NCI-H2171 (cell line): ENCODE results near the gene LCTL.
"Not testable (repeated sequence)": the region's sequence is repeated elsewhere in the genome, so short reads cannot be mapped to it uniquely, and the experiment has no call there.

ENCODE experiments used
- DNase-seq: peaks from one replicate; lab custom pipeline; 2025; lab: John Stamatoyannopoulos, UW

LCTL gene

DNA sequence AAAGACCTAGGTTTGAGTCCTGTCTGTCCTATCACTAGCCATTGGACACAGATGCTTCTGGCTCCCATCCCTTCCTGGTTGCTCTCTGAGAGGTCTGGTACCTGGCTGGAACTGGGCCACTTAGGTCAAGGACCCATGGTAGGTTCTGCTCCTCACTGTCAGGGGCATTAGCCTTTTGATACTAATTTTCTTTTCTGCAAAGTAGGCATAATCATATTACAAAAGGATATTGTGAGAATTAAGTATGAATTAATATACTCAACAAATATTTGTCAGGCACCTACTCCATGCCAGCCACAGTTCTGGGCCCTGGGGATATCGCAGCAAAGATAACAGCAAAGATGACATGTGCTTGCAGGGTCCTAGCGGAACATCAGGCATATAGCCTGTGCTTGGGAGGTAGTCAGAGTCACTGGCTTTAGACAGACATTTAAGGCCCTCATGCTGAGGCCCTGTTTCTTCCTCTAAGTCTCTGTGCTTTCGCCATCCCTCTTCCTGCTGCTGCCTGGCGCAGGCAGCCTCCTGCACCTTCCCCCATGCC, 25.6 kb upstream of the LCTL start:
- no peak for DNase-seq

DNA sequence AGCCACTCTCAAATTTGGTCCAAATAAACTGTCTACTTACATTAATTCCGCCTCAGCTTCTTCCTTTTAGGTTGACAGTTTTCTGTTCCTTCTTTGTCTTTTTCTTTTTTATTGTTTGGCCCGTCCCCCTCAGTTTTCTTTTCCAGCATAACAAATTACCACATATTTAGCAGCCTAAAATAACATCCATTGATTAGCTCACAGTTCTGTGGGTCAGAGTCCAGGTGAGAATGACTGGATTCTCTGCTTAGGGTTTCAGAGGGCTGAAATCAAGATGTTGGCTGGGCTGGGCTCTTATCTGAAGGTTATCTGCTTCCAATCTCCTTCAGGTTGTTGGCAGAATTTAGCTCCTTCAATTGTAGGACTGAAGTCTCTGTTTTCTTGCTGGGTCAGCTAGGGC, 24.6 kb upstream of the LCTL start:
- DNase-seq, result no peak

GRCh38 chr15:66589429-66589828, 23.6 kb upstream of the LCTL start:
- not testable (repeated sequence) for DNase-seq

DNA sequence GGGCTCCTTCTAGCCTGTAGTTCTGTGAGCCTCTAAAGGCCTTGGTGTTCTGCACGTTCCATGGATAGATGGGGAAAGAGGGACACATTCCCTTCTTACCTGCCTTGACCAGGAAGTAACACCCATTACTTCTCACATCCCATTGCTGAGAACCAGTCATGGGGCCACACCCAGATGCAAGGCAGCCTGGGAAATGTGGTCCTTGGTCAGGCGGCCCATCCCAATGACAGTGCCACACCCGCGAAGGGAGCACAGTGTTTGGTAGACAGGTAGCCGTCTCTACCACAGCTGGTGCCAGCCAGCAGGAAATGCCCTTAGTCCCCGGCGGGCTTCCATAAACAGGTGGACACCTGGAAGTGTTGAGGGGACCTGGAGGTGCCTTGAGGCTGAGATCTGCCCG, 23.2 kb upstream of the LCTL start:
- DNase-seq, result no peak

- DNase-seq, result no peak
These were observed 22.7 kb upstream of the LCTL start for GRCh38 chr15:66588537-66588936.

DNA sequence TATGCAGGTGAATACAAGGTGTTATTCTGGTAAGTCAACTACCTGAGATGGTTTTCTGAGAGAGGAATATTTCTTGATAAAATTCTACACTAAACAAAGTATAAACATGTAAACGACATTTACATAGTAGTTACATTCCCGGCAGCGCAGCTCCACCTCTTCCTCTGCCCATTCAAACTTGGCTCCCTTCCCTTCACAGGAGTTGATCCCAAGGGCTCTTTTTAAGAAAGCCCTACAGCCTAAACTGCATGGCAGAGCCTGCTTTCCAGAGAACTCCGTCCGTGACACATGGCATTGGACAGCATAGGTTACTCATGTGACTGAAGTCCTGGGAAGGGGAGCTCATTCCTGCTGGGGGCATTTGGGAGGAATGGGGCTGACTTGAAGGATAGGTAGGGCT, 22.0 kb upstream of the LCTL start:
- DNase-seq, result no peak

- no peak for DNase-seq
These were observed 21.2 kb upstream of the LCTL start for GRCh38 chr15:66587020-66587419.

DNA sequence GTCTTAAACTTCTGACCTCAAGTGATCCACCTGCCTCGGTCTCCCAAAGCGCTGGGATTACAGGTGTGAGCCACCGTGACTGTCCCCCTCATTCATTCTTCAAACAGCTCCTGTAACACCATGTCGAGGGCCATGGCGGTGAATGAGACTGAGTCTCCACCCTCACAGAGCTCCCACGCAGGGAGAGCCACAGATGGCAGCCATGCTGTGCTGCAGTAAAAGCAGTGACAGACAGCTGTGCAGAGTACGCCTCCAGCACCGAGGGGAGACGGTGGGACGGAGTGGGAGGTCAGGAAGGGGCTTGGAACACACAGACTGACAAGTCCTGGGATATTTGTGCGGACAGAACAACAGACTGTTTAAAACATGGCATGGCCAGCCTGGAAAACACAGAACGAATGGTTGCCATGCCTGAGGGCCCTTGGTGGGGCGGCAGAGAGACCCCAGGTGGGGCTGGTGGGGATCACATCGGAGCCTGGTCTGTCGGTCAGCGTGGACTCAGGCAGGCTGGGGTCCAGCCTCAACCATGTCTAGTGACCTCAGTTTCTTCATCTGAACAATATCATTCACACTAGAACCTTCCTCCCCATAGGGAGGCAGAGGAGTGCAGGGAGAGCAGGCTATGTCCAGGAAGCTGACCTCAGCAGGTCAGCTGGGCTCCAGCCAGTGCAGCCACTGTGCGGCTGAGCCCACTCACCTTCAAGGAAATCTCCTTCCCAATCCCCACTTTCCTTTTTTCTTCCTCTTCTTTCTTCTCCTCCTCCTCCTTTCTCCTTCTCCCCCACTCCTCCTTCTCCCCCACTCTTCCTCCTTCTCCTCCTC, 20.6 kb upstream of the LCTL start:
- no peak for DNase-seq

DNA sequence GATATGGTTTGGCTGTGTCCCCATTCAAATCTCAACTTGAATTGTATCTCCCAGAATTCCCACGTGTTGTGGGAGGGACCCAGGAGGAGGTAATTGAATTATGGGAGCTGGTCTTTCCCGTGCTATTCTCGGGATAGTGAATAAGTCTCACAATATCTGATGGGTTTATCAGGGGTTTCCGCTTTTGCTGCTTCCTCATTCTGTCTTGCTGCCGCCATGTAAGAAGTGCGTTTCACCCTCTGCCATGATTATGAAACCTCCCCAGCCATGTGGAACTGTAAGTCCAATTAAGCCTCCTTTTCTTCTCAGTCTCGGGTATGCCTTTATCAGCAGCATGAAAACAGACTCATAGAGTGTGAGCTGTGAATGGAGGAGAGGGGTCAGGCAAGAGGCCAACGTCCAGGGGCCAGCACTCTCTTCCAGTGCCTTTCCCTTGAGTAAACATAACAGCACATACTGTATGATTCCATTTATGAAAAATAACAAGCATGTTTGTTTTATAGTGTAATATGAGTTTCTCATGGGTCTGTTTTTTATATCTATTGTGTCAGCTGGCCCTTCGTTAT, 16.3 kb upstream of the LCTL start:
- no peak for DNase-seq

DNA sequence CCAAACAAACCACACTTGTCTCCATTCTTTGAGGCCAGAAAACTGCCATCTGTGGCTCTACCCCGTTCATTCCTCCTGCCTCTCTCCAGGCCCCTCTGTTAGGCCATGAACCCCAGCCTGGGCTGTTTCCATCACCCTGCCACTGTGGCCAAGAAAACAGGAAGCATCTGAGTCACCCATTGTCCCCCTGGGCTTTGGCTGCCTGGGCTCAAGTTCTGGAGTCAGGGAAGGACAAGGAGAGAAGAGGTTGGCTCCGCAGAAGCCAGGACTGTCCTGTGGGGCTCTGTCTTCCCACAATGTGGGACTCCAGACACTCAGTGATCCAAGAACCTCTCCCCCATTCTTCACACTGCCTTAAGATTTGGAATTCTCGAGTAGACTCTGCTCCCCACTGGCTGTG, 14.8 kb upstream of the LCTL start:
- no peak for DNase-seq

GRCh38 chr15:66578286-66578875, 12.6 kb upstream of the LCTL start:
- DNase-seq, result no peak

DNA sequence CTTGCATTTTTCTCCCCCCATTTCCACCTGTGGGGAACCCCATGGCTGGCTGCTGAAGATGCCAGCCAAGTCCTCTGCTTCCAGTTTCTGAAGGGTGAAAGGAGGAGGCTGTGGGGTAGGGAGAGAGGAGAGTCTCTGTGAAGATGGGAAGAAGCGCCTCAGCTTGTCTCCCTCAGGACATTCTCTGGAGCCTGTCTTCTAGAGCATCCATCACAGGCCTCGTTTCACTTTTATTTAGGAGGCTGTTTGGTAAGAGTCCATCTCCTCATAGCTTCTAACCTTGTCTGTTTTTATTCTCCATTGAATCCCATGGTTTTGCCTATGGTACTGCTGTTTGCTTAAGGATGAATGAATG, 8.8 kb upstream of the LCTL start:
- no peak for DNase-seq

DNA sequence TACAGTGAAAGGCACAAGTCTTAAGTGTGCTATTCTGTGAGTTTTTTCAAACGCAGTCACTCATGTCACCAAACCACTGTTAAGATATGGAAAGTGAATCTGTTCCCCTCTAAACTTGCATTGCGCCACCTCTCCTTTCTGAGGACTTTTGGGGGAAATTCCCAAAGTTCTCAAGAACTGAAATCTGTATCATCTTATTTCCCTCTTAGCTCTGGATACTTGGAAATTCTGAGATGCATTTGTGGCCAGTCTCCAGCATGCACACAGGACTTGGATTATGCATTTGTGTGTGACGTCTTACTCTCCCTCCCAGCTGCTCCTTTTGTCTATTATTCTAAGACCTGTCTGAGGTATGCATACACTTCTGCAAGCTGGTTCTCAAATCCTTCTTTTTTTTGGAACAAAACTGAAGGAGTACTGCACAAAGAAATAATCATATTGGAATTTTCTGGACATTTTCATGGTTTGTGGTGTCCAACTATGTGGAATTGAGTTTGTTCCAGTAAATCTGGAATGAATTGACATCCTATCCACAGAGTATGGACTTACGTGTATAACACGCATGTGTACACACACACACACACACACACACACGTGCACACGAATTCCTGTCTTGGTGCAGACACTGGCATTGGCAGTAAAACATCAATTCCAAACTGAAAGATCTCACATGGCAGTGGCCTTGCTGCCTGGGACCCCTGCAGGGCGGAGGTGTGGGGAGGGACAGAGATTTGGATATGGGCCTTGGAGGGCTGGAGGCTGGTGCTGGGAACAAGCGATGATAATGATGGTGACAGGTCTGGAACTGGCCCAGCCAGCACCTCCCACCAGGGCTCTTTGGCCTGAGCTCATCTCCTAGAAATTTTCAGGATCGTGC, 8.2 kb upstream of the LCTL start:
- no peak for DNase-seq

DNA sequence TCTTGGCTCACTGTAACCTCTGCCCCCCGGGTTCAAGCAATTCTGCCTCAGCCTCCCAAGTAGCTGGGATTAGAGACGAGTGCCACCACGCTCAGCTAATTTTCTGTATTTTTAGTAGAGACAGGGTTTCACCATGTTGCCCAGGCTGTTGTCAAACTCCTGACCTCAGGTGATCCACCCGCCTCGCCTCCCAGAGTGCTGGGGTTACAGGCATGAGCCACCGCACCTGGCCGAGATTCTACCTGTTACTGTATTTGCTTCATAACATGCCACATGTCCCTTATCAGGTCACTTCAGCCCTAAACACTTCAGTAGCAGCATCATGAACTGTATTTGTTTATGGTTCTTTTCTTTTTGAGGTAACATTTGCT, 7.5 kb upstream of the LCTL start:
- DNase-seq, result no peak

DNA sequence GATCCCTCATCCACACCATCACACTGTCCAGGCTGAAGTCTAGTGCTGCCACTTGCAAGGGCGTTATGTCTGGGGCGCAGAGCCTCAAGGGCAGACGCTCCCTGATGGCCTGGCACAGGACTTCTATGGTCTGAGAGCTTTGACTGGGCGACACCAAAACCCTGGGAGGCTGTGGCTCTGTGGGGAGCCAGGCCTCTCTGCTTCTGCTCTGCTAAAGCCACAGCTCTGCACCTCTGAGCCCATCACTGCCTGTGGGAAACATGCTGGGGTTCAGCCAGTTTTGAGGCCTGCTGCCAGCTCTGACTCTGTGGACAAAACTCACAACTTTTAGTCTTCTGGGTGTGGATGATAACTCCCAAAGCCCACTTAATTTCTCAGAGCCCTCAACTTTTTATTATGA, 6.3 kb upstream of the LCTL start:
- DNase-seq, result no peak

GRCh38 chr15:66570842-66571478, 5.2 kb upstream of the LCTL start:
- DNase-seq, result no peak

DNA sequence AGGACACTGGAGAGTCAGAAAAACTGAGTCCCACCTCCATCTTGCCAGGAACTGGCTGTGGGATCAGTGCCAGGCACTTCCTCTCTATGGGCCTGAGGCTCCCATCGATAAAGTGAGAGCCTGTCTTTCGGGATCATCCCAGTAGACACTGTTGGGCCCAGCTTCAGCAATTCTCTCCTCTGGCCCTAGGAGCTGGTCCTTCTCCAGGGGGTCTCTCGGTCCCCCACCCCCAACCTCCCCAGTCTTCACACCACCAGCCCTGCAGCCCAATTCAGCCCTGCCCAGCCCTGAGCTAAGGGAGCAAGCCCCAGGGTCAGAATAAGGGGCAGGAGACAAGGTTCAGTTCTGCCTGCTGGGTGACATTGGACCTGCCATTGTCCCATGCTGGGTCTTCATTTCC, 4.5 kb upstream of the LCTL start:
- DNase-seq, result no peak

- no peak for DNase-seq
These were observed 3.8 kb upstream of the LCTL start for GRCh38 chr15:66569461-66570137.

- DNase-seq, result no peak
These were observed 2.1 kb upstream of the LCTL start for GRCh38 chr15:66567897-66568296.

GRCh38 chr15:66566963-66567531, 1.2 kb upstream of the LCTL start:
- peak; percentile 60 for DNase-seq

- DNase-seq, result no peak
These were observed 607 bp downstream of the LCTL start for GRCh38 chr15:66565141-66565641.
